ENCODE results near the gene QPRT.
"Not testable (repeated sequence)": the region's sequence is repeated elsewhere in the genome, so short reads cannot be mapped to it uniquely, and the experiment has no call there.

QPRT gene

GRCh38 chr16:29663016-29663806 lies 15.8 kb upstream of the QPRT start, which contains the start of gene SPN:
Gene SPN (plus strand): TSS chr16:29663247. CDS start chr16:29663729, 482 bp downstream.
- peak in 1 of 2 donors; percentile 47 for DNase-seq

GRCh38 chr16:29663807-29664090 lies 15.2 kb upstream of the QPRT start:
- DNase-seq: no peak

- DNase-seq: peak in 1 of 2 donors; percentile 13
Measured at GRCh38 chr16:29664091-29664921, 14.7 kb upstream of the QPRT start.

GRCh38 chr16:29665294-29666077 lies 13.5 kb upstream of the QPRT start:
- no peak for DNase-seq

GRCh38 chr16:29667322-29667610 lies 11.7 kb upstream of the QPRT start:
- not testable (repeated sequence) for DNase-seq

GRCh38 chr16:29667755-29668154 lies 11.2 kb upstream of the QPRT start:
- DNase-seq: no peak

GRCh38 chr16:29668267-29668666 lies 10.7 kb upstream of the QPRT start:
- DNase-seq: no peak

- no peak for DNase-seq
Measured at GRCh38 chr16:29673501-29673900, 5.5 kb upstream of the QPRT start.

GRCh38 chr16:29674188-29674587 lies 4.8 kb upstream of the QPRT start:
- peak; percentile 21 to 89 for DNase-seq

GRCh38 chr16:29675811-29676643 lies 3.0 kb upstream of the QPRT start:
- DNase-seq: peak in 1 of 2 donors; percentile 31

- DNase-seq: no peak
Measured at GRCh38 chr16:29676989-29677785, 1.8 kb upstream of the QPRT start.

GRCh38 chr16:29680180-29680598 lies 1.2 kb downstream of the QPRT start:
- no peak for DNase-seq

GRCh38 chr16:29683543-29684090 lies 4.6 kb downstream of the QPRT start:
- DNase-seq: no peak

- no peak for DNase-seq
Measured at GRCh38 chr16:29684679-29685078, 5.7 kb downstream of the QPRT start.

- peak in 1 of 2 donors; percentile 55 for DNase-seq
Measured at GRCh38 chr16:29686740-29687332, 7.9 kb downstream of the QPRT start.

- DNase-seq: no peak
Measured at GRCh38 chr16:29687755-29688154, 8.8 kb downstream of the QPRT start.

GRCh38 chr16:29688172-29688571 lies 9.2 kb downstream of the QPRT start:
- no peak for DNase-seq

GRCh38 chr16:29689490-29690351 lies 10.7 kb downstream of the QPRT start:
- DNase-seq: not testable (repeated sequence)

- DNase-seq: not testable (repeated sequence)
Measured at GRCh38 chr16:29692606-29693005, 13.6 kb downstream of the QPRT start.

All from bone marrow (tissue), 2 donors.